HepG2 (cell line): ENCODE measurements around the gene C4BPA.

ENCODE experiments used
- HCFC1 ChIP-seq: fragments of 150-350 bp; IDR thresholded peaks from 2 replicates; pipeline ENCODE4 v1.6.1; 2014; ENCODE audit warnings: low read depth, low read length
- HIVEP1 ChIP-seq: sonication (generic); formaldehyde crosslinking; IDR thresholded peaks from 2 replicates; pipeline ENCODE4 v1.4.0; 2020; ENCODE audit warnings: mild to moderate bottlenecking, missing genetic modification reagents

- TF ChIP-seq HIVEP1 (CRISPR knock-in tag): no peak
- no peak for TF ChIP-seq HCFC1
Measured at GRCh38 chr1:207091200-207091908, 12.7 kb upstream of the C4BPA start.
